ENCODE measurements around the gene MCF2L2. TPM values are rescaled to one million over a fixed set of nuclear protein-coding genes. Genes with fewer than 3 reads are reported as not detected.
A peak's percentile ranks its signal among the peaks of the same experiment; 100 is the strongest.

Gene MCF2L2
- total RNA-seq, 3 donors from 2014 or later = 0.84 to 2.7 (median 1.1) TPM

DNA sequence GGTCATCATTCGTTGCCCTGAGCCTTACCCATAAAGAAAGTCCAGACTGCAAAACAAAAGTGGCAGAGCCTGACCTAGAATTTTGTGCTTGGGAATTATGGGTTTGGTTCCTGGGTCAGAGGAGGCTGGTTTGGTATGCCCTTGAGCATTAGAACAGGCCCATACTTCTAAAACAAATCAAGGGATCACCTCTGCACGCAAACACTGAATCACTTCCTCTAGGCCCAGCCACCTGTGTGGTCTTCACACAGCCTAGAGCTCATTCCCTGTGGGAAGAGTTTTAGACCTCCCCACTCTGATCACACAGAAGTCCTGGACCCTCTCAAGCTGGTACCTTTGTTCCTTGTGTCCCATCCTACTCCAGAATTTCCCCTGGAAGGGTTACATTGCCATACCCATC lies 116.0 kb downstream of the MCF2L2 start:
- peaks cover 7% of the 10 kb centered on the region for H3K4me1 ChIP-seq (ENCODE audit: low read depth)
- ATAC-seq (no peak), DNase-seq (no peak)
- TF ChIP-seq, protein P1, sequence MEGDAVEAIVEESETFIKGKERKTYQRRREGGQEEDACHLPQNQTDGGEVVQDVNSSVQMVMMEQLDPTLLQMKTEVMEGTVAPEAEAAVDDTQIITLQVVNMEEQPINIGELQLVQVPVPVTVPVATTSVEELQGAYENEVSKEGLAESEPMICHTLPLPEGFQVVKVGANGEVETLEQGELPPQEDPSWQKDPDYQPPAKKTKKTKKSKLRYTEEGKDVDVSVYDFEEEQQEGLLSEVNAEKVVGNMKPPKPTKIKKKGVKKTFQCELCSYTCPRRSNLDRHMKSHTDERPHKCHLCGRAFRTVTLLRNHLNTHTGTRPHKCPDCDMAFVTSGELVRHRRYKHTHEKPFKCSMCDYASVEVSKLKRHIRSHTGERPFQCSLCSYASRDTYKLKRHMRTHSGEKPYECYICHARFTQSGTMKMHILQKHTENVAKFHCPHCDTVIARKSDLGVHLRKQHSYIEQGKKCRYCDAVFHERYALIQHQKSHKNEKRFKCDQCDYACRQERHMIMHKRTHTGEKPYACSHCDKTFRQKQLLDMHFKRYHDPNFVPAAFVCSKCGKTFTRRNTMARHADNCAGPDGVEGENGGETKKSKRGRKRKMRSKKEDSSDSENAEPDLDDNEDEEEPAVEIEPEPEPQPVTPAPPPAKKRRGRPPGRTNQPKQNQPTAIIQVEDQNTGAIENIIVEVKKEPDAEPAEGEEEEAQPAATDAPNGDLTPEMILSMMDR (IDR thresholded peaks at IDR 0.05) = no peak
- no peaks in the 10 kb centered on the region for H3K9me3 ChIP-seq
- H3K4me3 ChIP-seq = no peak overlapping the region
- no peaks in the 10 kb centered on the region for H3K36me3 ChIP-seq (ENCODE audit: low read depth)
- intact Hi-C loops (cut with DNase I, micrococcal nuclease) = no loop called here

DNA sequence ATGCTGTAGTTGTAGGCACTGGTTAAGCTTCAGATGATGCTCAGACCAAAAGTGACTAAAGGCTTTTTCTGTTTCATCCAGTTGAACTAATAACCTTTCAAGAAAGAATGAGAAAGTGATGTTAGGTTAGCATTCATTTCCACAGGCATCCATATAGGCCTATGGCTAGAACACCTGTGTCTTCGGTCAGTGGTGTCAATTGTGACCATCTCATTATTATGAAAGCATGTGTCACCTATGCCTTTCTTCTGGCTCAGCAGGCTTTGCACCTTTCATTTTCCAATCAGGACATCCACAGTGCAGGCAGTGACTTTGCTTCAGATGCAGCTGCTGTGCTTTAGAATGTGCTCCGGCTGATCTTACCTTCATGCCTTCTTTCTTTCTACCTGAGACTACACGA lies 117.5 kb downstream of the MCF2L2 start:
- Histone ChIP-seq H3K4me3 (no peak overlapping the region), H3K36me3 (ENCODE audit: low read depth) (no peaks in the 10 kb centered on the region), H3K4me1 (ENCODE audit: low read depth) (peaks cover 15% of the 10 kb centered on the region), H3K9me3 (no peaks in the 10 kb centered on the region)
- DNase-seq (no peak), ATAC-seq (no peak)
- intact Hi-C loops (cut with DNase I, micrococcal nuclease) = no loop called here
- TF ChIP-seq, protein P1 (IDR thresholded peaks at IDR 0.05) = no peak

DNA sequence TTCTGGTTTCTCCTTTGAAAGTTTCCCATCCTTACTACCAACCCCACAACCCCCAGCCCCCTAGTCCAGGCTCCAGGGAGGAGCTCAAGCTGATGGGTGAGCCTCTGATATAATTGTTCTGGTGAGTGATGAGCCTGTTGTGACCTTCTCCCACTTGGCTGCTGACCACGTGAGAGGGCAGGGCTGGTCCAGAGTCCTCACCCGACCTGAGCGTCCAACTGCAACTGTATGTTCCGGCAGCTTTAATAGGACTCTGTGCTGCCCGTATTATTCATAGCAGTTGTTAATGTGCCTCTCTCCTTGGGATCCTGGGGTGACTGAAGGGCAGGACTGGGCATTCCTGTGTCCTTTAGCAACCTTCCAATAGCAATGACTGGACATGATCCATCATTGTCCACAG lies 119.1 kb downstream of the MCF2L2 start:
- peaks cover 15% of the 10 kb centered on the region for H3K4me1 ChIP-seq (ENCODE audit: low read depth)
- no peaks in the 10 kb centered on the region for H3K36me3 ChIP-seq (ENCODE audit: low read depth)
- H3K4me3 ChIP-seq = no peak overlapping the region
- H3K9me3 ChIP-seq = no peaks in the 10 kb centered on the region
- peak; percentile 81 for DNase-seq
- intact Hi-C loops (cut with DNase I, micrococcal nuclease) = no loop called here
- TF ChIP-seq, protein P1 (IDR thresholded peaks at IDR 0.05) = no peak
- peak; percentile 78 for ATAC-seq

DNA sequence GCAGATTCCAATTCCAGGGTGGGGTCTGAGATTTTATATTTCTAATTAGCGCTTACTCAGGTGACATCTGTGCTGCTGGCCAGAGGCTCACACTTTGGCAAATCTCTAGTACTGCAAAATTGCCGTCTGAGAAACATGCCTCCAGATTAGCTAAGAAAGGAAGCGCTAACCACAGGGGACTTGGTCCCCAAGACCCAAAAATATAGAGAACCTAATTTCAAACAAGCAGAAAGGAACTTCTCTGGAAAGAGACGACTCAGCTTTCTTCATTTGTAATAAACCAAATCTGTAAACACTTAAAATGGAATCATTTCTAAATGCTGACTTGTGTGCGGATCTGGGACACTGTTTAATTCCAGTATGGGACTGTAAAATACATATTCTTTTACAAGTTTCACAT lies 119.7 kb downstream of the MCF2L2 start:
- Histone ChIP-seq H3K9me3 (no peaks in the 10 kb centered on the region), H3K36me3 (ENCODE audit: low read depth) (no peaks in the 10 kb centered on the region), H3K4me3 (peak overlapping the region; percentile 6), H3K4me1 (ENCODE audit: low read depth) (peaks cover 15% of the 10 kb centered on the region)
- DNase-seq (no peak), ATAC-seq (no peak)
- intact Hi-C loops (cut with DNase I, micrococcal nuclease) = no loop called here
- TF ChIP-seq, protein P1 (IDR thresholded peaks at IDR 0.05) = no peak

DNA sequence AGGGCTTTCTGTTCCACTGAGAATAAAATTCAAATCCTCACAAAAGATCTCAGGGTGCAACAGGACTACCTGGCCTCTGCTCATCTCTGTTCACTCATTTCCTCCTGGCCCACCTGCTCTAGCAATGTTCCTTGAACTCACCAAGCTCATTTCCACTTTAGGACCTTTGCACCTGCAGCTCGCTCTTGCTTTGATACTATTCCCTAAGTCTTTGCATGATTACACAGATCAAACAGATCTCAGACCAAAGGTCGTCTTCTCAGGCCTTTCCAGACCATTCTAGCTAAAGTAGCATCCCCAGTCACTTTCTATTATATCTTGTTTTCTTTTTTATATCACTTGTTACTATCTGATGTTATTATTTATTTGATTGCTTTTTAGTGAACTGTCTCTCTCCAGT lies 120.7 kb downstream of the MCF2L2 start:
- TF ChIP-seq, protein P1 (IDR thresholded peaks at IDR 0.05) = no peak
- peak; percentile 68 for ATAC-seq
- no peaks in the 10 kb centered on the region for H3K9me3 ChIP-seq
- intact Hi-C loops (cut with DNase I, micrococcal nuclease) = no loop called here
- H3K4me1 ChIP-seq (ENCODE audit: low read depth) = peaks cover 15% of the 10 kb centered on the region
- no peaks in the 10 kb centered on the region for H3K36me3 ChIP-seq (ENCODE audit: low read depth)
- H3K4me3 ChIP-seq = no peak overlapping the region
- peak in 1 of 3 donors; percentile 81 for DNase-seq
